NB4 (cell line): Measurements from ENCODE around the gene UBA3.

Source experiments
- MYC ChIP-seq: IDR thresholded peaks from 2 replicates; pipeline ENCODE4 v1.6.1; 2011; ENCODE audit warnings: low read depth, low read length
- POLR2A ChIP-seq: IDR thresholded peaks from 2 replicates; pipeline ENCODE4 v1.6.1; 2011; ENCODE audit warnings: mild to moderate bottlenecking; ENCODE audit not compliant: insufficient read length; ENCODE audit errors: extremely low read depth
- TF ChIP-seq, protein P1 (sequence below): IDR thresholded peaks from one replicate; pipeline ENCODE4 v1.5.1; 2012; ENCODE audit warnings: low read depth, low read length
- TF ChIP-seq, protein P2 (sequence below): IDR thresholded peaks from 2 replicates; pipeline ENCODE4 v1.6.1; 2011; ENCODE audit warnings: low read depth, low read length

DNA sequence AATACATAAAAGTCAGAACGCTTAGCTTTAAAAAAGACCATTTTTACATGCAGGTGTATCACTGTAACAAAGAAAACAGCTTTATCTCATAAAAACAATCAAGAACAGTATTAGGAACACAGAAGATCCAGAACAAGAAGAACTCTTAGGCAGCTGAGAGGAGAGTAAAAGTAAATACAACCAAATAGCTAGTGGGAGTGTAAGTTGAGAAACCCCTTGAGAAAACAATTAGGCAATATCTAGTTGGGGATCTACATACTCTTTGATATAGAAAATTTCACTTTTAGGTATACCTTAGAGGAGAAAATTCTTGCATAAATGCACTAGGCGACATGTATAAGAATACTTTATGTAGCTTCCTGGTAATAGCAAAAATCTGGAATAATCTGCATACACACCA lies 35.6 kb downstream of the UBA3 start:
- TF ChIP-seq, protein P1, sequence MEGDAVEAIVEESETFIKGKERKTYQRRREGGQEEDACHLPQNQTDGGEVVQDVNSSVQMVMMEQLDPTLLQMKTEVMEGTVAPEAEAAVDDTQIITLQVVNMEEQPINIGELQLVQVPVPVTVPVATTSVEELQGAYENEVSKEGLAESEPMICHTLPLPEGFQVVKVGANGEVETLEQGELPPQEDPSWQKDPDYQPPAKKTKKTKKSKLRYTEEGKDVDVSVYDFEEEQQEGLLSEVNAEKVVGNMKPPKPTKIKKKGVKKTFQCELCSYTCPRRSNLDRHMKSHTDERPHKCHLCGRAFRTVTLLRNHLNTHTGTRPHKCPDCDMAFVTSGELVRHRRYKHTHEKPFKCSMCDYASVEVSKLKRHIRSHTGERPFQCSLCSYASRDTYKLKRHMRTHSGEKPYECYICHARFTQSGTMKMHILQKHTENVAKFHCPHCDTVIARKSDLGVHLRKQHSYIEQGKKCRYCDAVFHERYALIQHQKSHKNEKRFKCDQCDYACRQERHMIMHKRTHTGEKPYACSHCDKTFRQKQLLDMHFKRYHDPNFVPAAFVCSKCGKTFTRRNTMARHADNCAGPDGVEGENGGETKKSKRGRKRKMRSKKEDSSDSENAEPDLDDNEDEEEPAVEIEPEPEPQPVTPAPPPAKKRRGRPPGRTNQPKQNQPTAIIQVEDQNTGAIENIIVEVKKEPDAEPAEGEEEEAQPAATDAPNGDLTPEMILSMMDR = no peak
- TF ChIP-seq POLR2A = no peak
- TF ChIP-seq, protein P2, sequence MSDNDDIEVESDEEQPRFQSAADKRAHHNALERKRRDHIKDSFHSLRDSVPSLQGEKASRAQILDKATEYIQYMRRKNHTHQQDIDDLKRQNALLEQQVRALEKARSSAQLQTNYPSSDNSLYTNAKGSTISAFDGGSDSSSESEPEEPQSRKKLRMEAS = no peak
- TF ChIP-seq MYC = no peak
